ENCODE data around the gene DIP2B.

DIP2B gene

DNA sequence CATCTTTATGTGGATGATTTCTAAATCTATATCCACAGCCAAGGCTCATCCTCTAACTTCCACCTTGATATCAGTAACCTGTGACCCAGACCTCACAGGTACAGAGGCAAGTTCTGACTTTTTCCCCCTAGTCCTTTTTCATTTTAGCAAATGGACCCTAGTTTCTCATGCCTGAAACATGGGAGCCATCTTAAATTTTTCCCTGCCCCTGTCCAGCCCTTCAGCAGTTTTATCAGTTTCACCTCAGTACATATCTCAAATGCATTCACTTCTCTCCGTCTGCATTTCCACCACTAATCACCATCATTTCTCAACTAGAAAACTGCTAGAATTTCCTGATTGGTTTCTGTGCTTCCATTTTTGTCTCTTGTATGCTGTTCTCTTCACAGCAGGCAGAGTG, 79.3 kb downstream of the DIP2B start:
- DNase-seq = no peak

DNA sequence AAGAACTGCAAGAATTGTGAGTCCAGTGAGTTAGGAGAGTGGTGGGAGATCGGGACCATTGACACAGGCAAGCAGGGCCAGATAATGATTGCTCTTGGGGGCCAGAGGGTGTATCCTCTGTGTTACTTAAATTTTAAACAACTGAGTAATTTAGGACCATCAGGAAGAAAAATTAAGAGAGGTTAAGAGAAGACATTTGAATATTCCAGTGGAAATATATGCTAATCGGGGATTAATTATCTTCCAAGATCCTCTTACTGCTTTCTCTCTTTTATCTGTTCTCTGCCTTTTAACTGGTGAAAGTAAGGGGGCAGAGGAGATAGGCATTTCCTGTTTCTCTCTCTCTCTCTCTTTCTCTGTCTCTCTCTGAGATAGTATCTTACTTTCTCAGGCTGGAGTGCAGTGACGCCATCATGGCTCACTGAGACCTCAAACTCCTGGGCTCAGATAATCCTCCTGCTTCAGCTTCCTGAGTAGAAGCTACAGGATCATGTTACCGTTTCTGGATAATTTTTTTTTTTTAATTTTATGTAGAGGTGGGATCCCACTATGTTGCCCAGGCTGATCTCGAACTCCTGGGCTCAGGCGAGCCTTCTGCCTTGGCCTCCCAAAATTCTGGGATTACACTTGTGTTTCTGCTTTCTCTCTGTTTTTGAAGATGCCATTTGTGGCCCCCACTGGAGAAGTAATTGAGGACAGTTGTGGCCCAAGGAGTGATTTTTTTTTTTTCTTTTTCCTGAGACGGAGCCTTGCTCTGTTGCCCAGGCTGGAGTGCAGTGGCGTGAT, 85.1 kb downstream of the DIP2B start:
- DNase-seq = peak; percentile 27

DNA sequence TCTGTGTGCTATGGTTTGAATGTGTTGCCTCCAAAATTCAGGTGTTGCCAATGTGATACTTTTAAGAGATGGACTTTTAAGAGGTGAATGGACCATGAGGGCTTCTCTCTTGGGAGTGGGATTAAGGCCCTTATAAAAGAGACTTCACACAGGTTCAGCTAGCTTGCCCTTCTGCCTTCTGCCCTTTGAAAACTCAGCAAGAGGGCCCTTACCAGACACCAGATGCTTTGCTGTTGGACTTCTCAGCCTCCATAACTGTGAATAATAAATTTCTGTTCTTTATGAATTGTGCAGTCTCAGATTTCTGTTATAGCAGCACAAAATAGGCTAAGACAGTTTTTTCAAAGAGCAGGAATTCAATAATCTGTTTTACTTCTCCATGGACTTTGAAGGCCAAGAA, 86.1 kb downstream of the DIP2B start:
- DNase-seq = no peak

GRCh38 chr12:50595667-50596066, 90.9 kb downstream of the DIP2B start:
- DNase-seq = no peak

DNA sequence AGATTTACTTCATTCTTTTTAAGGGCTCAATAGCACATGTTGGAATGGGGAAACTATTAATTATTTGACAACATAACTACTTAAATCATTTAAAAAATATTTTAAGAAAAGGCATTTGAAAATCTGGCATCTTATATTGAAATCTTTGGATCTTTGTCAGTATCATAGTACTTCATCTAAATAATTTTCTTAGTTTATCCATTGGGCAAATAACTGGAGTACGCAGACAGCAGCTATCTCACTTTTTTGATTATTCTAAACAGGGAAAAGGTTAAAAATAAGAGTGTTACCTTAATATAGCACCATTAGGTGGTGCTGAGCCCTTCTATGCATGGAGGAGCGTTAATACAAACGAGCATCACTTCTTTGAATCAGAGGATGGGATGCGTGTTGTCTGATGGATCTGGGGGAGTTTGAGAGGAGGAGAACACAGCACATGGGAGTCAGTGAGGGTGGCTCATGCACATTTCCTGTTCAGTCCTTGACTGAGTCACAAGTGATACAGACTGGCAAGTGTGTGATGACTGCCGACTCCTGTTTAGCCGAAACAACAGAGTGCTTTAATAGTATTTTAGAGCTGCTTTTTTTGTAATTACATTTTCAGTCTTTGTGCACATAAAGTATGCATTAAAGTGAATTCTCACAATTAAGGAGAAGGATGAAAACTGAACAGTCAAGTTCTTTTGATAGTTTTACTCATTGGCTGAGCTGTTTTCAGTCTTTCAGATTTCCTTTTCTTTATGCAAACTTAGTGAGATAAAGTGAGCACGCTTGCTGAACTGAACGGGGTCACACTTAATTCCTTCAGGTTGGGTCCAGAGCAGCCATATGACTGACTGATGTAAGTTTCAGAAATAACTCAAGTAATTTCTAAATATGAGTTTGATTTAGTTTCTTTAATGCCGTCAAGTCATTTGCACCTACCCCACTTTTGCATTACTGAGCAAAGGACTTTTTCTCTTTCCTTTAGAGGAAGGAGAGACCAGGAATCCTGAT, 92.7 kb downstream of the DIP2B start:
- peak; percentile 68 for DNase-seq

DNA sequence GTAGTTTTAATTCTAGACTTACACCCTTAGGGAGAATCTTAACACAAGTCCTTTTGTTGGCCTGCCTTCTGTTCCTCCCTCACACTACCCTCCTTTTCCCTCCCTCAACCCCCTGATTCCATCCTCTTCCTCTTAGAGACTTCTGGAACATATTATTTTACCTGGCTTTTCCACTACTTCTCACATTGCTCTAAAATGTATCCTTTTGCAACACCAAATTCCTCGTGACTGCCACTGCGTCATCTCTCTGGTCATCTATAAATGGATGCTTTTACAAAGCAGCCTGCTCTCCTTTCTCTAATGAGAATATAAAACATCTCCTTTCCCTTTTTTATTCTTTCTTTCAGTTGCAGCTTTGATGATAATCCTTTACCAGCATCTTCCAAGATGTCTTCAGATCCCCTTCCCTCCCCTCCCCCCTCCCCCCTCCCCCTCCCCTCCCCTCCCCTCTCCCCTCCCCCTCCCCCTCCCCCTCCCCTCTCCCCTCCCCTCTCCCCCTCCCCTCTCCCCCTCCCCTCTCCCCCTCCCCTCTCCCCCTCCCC, 93.6 kb downstream of the DIP2B start:
- DNase-seq = no peak

DNA sequence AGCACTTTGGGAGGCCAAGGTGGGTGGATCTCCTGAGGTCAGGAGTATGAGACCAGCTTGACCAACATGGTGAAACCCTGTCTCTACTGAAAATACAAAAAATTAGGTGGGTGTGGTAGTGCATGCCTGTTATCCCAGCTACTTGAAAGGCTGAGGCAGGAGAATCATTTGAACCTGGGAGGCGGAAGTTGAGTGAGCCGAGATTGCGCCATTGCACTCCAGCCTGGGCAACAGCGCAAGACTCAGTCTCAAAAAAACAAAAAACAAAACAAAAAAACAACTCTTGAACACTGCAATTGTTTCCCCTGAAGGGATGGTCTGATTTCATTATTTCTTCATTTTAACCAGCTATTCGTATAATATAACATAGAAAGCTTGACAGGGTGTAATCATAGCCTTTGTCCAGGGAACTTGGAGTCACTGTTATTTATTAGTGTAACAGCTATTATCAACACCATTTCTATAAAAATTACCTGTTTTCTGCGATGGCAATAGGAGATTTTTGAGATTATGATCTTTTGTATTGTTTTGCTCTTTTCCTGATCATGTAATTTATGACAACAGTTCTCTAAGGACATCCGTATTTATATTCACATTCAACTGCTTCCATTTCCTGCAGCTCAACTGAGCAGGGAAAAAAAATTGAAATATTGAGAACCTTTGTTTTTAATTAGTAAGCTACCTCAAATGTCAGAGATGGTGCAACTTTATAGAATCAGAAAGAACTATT, 94.7 kb downstream of the DIP2B start:
- DNase-seq = no peak

- DNase-seq = no peak
These were observed 95.6 kb downstream of the DIP2B start for GRCh38 chr12:50600364-50600763.

- no peak for DNase-seq
These were observed 99.2 kb downstream of the DIP2B start for GRCh38 chr12:50603817-50604639.

GRCh38 chr12:50604640-50604920, 99.8 kb downstream of the DIP2B start:
- no peak for DNase-seq

GRCh38 chr12:50606675-50607375, 102.0 kb downstream of the DIP2B start:
- DNase-seq = no peak

DNA sequence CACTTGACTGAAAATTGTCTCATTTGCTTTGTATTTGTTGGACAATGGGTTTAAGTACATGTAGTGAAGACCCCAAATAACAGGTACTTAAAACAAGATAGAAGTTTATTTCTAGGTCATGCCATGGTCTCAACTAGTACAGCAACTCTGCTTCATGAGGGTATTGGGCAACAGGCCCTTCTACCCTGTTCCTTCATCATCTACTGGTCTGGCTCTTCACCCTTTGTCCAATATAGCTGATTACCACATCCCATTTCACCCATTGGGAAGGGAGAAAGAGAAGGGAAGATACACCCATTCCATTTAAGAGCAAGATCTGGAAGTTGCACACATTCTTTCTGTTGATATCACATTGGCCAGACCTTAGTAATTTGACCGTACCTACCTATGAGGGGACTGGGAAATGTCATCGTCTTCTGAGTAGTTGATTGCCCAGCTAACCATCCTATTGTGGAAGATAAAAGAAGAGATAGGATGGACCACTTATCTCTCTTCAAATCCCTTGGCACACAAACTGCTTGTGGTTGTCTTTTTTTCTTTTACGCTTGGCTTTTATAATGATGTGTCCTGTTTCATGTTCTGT, 104.6 kb downstream of the DIP2B start:
- no peak for DNase-seq

DNA sequence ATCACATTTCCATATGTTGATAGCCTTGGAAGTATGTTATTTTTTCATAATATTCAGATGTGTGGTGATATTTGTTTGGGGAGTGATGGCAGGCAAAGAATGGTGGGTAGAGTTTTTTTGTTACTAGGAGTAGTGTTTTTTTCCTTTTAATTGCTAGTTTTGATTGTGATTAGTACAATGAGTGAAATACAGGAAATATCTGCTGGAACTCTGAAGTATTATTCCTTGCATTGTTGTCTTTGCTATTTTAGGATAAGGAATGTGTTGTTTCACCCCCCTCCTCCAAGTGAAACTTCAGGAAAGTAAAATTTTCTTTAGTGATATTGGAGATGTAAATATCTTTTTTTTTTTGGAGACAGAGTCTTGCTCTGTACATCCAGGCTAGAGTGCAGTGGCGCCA, 105.4 kb downstream of the DIP2B start:
- DNase-seq = no peak

- DNase-seq = no peak
These were observed 106.4 kb downstream of the DIP2B start for GRCh38 chr12:50611021-50611744.

DNA sequence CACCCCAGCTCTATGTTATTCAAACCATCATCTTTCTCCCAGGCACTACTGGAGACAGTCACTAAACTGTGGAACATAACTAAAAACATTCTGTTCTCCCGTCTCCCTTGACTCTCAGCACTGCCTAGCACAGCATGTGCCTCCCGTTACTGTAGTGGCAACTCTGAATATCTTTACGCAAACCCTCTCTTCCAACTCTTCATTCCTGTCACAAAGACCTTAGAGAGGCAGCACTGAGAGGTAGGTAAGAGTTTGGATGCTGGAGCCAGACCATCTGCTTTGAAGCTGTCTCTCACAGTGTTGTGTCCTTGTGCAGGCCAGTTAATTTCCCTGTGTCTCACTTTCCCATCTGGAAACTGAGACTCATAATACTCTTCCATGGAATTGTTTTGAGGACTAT, 108.1 kb downstream of the DIP2B start:
- DNase-seq = no peak

DNA sequence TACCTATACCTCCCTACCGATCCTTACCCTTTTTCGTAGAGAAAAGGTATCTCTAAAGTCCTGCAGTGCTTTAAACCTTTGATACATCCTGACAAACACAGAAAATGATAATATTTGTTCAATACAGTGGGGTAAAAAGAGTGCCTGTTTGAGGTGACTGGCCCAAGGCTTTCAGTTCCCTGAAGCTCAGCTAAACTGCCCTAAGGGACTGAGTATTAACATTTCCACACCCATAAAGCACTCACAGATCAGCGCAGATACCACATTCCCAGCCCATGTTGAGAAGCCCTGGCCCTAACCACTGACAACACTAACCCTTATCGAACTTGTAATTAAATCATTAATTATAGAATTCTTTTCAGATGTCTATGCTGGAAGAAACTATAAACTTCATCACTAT, 108.7 kb downstream of the DIP2B start:
- no peak for DNase-seq

DNA sequence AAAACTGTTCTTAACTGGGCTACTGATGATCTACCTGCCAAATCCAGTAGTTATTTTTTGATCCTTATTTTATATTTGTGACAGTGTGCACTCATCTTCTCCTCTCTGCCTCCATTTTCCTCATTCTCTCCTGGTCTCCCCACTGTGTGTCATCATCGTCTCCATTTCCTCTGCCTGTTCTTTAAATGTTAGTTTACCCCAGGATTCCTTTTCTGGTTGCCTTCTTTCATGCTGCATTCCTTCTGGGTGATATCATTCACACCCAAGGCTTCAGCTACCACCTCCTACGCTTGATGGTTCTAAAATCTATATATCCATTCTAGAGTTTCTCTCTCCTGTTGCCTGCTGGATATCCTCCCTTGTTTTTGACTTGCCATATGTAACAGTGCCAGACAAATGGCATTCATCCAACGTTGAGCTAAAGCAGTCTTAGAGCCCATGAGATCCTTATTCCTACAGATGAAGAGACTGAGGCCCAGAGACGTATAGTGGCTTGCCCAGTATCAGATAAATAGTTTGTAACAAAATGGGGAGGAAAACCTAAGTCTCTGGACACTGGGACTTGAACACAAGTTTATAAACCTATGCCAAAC, 109.5 kb downstream of the DIP2B start:
- no peak for DNase-seq

DNA sequence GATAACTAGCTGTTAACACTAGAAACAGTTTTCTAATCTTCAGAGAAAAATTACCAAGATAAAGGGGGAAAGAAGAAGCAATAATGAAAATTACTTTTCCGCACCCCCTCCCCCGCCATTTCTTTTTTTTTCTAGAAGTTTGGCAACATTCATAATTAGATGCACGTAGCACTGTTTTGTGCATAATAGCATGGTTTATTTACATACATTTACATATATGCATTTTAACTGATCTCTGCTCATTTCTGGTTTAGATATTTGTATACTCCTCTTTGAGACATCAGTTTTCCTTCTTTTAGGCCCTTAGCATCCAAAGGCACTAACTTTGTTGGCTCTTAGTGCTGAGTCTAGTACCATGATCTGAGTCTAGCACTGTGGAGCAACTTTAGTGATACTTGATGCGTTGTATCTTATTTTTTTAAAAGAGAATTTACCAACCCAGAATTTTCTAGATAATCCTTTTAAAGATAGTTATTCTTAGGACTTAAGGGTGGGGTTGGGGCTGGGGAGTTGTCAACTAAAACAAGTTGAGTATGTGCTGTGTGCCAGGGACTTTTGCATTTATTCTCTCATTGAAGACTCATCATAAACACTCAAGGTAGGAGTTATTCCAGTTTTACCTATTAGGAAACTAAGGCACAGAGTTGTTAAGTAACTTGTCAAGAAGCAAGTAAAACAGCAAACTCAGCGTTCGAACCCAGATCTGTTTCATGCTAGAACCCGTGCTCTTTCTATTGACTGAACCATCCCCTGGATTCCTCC, 110.5 kb downstream of the DIP2B start:
- DNase-seq = no peak

DNA sequence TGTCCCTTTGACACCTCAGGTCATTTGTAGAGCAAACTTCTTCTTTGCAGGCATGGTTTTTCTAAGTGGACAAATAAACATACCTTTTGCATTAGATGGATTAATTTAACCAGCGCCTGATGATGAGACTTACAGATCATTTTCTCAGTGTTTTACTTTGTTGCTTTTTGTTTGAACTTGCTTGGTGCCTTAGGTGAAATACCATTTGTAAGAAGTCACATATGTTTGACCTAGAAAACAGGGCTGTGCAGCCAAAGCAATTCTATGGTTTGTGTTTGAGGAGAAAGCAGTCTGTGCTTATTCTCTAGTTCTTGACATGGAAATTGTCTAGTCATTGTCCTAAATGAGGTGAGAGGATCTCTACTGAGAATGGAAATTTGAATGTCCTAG, 111.1 kb downstream of the DIP2B start:
- DNase-seq = no peak
